HCT116 (cell line): Measurements from ENCODE around the gene TRIM9. TPM values are rescaled to one million over a fixed set of nuclear protein-coding genes. Genes with fewer than 3 reads are reported as not detected.

Experiments
- ATAC-seq: fragments of 200-7000 bp; cut with Tn5 transposase; 2 replicates; pipeline ENCODE4 v1.9.1; 2020; ENCODE audit warnings: mild to moderate bottlenecking, moderate library complexity
- BruUV-seq: library from RNA; stranded (reverse); fragments of 400-500 nt; replicated peaks from 2 replicates; lab custom pipeline; 2021; lab: Mats Ljungman, UMichigan
- CTCF ChIA-PET: fragments of 300-600 bp; sonication (Branson Sonifier 250); formaldehyde crosslinking; loops from one replicate; lab custom pipeline; 2021; ENCODE audit warnings: antibody characterized with exemption; lab: Charles Lee
- POLR2A ChIA-PET: fragments of 300-600, 350-600 bp; sonication (Branson Sonifier 250); formaldehyde crosslinking; loops from one replicate; lab custom pipeline; 2021; ENCODE audit warnings: antibody characterized with exemption; lab: Charles Lee
- RAD21 ChIA-PET, 2 experiments: fragments of 300-600 bp; sonication (Branson Sonifier 250); formaldehyde crosslinking; loops; one replicate each; lab custom pipeline; 2023; ENCODE audit warnings: low total read pairs in 2 of 2; ENCODE audit not compliant: uncharacterized antibody in 2 of 2, unreplicated experiment in 2 of 2, low non-redundant PET in 1 of 2; lab: Charles Lee
- DNase-seq: peaks from one replicate; pipeline ENCODE4 v3.0.0-alpha.2; 2010; ENCODE audit warnings: low read depth, low spot score
- H2AFZ ChIP-seq: fragments of 200-600 bp; shearing (Covaris generic), sonication (generic); 2 replicates; pipeline ENCODE4 v1.6.1; 2017; ENCODE audit warnings: low read depth, mixed run types, mixed read lengths, antibody characterized with exemption, low read length; ENCODE audit not compliant: poor library complexity, severe bottlenecking
- H3K27ac ChIP-seq: 2 replicates; pipeline ENCODE4 v1.5.1; 2012; ENCODE audit warnings: low read depth, low read length
- H3K27me3 ChIP-seq: fragments of 200-600 bp; sonication (generic); 2 replicates; pipeline ENCODE4 v1.6.1; 2016; ENCODE audit warnings: mixed run types, low read length, mixed read lengths; ENCODE audit not compliant: insufficient read depth
- H3K36me3 ChIP-seq, 2 experiments: fragments of 200-500 bp in 1 of 2; fragments of 200-600 bp in 1 of 2; sonication (Bioruptor generic) in 1 of 2; sonication (generic) in 1 of 2; 2 replicates each; pipeline versions ENCODE4 v1.5.1 to v1.6.1; 2014 to 2016; ENCODE audit warnings: low read length in 2 of 2, inconsistent platforms in 1 of 2, mixed read lengths in 1 of 2, mixed run types in 1 of 2; ENCODE audit not compliant: insufficient read depth in 2 of 2, control insufficient read depth in 1 of 2
- H3K4me1 ChIP-seq, 2 experiments: fragments of 200-600 bp in 1 of 2; sonication (generic) in 1 of 2; 2 replicates each; pipeline versions ENCODE4 v1.5.1 to v1.6.1; 2012 to 2017; ENCODE audit warnings: low read length in 2 of 2, inconsistent platforms in 1 of 2, mild to moderate bottlenecking in 1 of 2, mixed read lengths in 1 of 2, mixed run types in 1 of 2, moderate library complexity in 1 of 2; ENCODE audit not compliant: insufficient read depth in 2 of 2, control insufficient read depth in 1 of 2
- H3K4me2 ChIP-seq: fragments of 200-600 bp; sonication (generic); 2 replicates; pipeline ENCODE4 v1.6.1; 2017; ENCODE audit warnings: mixed run types, low read length, mixed read lengths
- H3K4me3 ChIP-seq, 2 experiments: fragments of 200-600 bp in 1 of 2; sonication (generic) in 1 of 2; replicated peaks in 1 of 2; 2 replicates each; pipeline ENCODE4 v1.5.1; 2011 to 2016; ENCODE audit warnings: low read length in 2 of 2, control low read depth in 1 of 2, low read depth in 1 of 2, mild to moderate bottlenecking in 1 of 2, mixed read lengths in 1 of 2, mixed run types in 1 of 2
- H3K79me2 ChIP-seq: fragments of 200-600 bp; sonication (generic); 2 replicates; pipeline ENCODE4 v1.6.1; 2017; ENCODE audit warnings: mild to moderate bottlenecking, mixed run types, low read length, moderate library complexity, mixed read lengths; ENCODE audit not compliant: insufficient read depth
- H3K9ac ChIP-seq: fragments of 200-600 bp; sonication (generic); 2 replicates; pipeline ENCODE4 v1.6.1; 2016; ENCODE audit warnings: low read length, mixed read lengths
- H3K9me2 ChIP-seq: fragments of 200-600 bp; sonication (generic), shearing (Covaris generic); 2 replicates; pipeline ENCODE4 v1.6.1; 2017; ENCODE audit warnings: mixed run types, mild to moderate bottlenecking, moderate library complexity; ENCODE audit not compliant: insufficient read depth
- H3K9me3 ChIP-seq, 2 experiments: fragments of 200-500 bp in 1 of 2; fragments of 200-600 bp in 1 of 2; sonication (Bioruptor generic) in 1 of 2; sonication (generic) in 1 of 2; 2 replicates each; pipeline ENCODE4 v1.6.1; 2014 to 2017; ENCODE audit warnings: low read length in 2 of 2, mixed read lengths in 2 of 2, inconsistent platforms in 1 of 2, low read depth in 1 of 2, mild to moderate bottlenecking in 1 of 2, mixed run types in 1 of 2, moderate library complexity in 1 of 2; ENCODE audit not compliant: control insufficient read depth in 1 of 2, insufficient read depth in 1 of 2
- H4K20me1 ChIP-seq: fragments of 200-600 bp; sonication (generic), shearing (Covaris generic); 2 replicates; pipeline ENCODE4 v1.6.1; 2017; ENCODE audit warnings: mixed run types, mild to moderate bottlenecking, moderate library complexity; ENCODE audit not compliant: insufficient read depth
- ATF3 ChIP-seq: IDR thresholded peaks from 2 replicates; pipeline ENCODE4 v1.6.1; 2012
- CBX3 ChIP-seq: IDR thresholded peaks from 2 replicates; pipeline ENCODE4 v1.6.1; 2012; ENCODE audit warnings: low read depth
- CTCF ChIP-seq, 3 experiments: fragments of 200-600 bp in 1 of 3; sonication (generic) in 1 of 3; IDR thresholded peaks in 2 of 3; conservative IDR thresholded peaks in 1 of 3; 2 replicates each; pipeline ENCODE4 v1.5.1; 2012 to 2017; ENCODE audit warnings: low read depth in 2 of 3, low read length in 2 of 3, antibody characterized with exemption in 1 of 3, borderline replicate concordance in 1 of 3, control low read depth in 1 of 3, mild to moderate bottlenecking in 1 of 3, mixed read lengths in 1 of 3, mixed run types in 1 of 3, moderate library complexity in 1 of 3; ENCODE audit not compliant: insufficient read depth in 1 of 3
- EGR1 ChIP-seq: IDR thresholded peaks from 2 replicates; pipeline ENCODE4 v1.6.1; 2012; ENCODE audit warnings: low read depth
- ELF1 ChIP-seq: IDR thresholded peaks from 2 replicates; pipeline ENCODE4 v1.6.1; 2012; ENCODE audit warnings: low read depth, borderline replicate concordance
- EZH2phosphoT487 ChIP-seq: fragments of 200-600 bp; IDR thresholded peaks from 2 replicates; pipeline ENCODE4 v1.6.1; 2018; ENCODE audit warnings: antibody characterized with exemption, borderline replicate concordance
- JUND ChIP-seq: IDR thresholded peaks from 2 replicates; pipeline ENCODE4 v1.6.1; 2012
- POLR2A ChIP-seq: IDR thresholded peaks from 2 replicates; pipeline ENCODE4 v1.7.0; 2011; ENCODE audit warnings: borderline replicate concordance; ENCODE audit not compliant: insufficient read depth, insufficient read length; ENCODE audit errors: extremely low read depth
- RAD21 ChIP-seq: IDR thresholded peaks from 2 replicates; pipeline ENCODE4 v1.6.1; 2012; ENCODE audit warnings: low read depth, mild to moderate bottlenecking
- REST ChIP-seq: IDR thresholded peaks from 2 replicates; pipeline ENCODE4 v1.6.1; 2012; ENCODE audit warnings: low read depth
- SRF ChIP-seq: IDR thresholded peaks from 2 replicates; pipeline ENCODE4 v1.6.1; 2012; ENCODE audit warnings: low read depth
- YY1 ChIP-seq: IDR thresholded peaks from 2 replicates; pipeline ENCODE4 v1.6.1; 2011; ENCODE audit warnings: low read length, low read depth, moderate library complexity, mild to moderate bottlenecking; ENCODE audit not compliant: insufficient replicate concordance; ENCODE audit errors: extremely low read depth
- ZNF274 ChIP-seq: fragments of 200-500 bp; sonication (Bioruptor generic); IDR thresholded peaks from 2 replicates; pipeline ENCODE4 v1.6.1; 2014; ENCODE audit warnings: mild to moderate bottlenecking, low read depth, low read length, inconsistent platforms
- intact Hi-C: fragments of 100-400 bp; cut with micrococcal nuclease; formaldehyde crosslinking; loops from 2 replicates; pipeline ENCODE4 v1.10.0; 2022
- total RNA-seq: library from RNA; stranded (reverse); gene quantifications from one replicate; pipeline ENCODE4 v1.2.1, GENCODE V29; 2021; ENCODE audit not compliant: unreplicated experiment
- TF ChIP-seq, protein P1 (sequence below): IDR thresholded peaks from 2 replicates; pipeline ENCODE4 v1.6.1; 2012

Gene TRIM9
- total RNA-seq, 1 experiment from 2014 or later = 4.6 TPM

DNA sequence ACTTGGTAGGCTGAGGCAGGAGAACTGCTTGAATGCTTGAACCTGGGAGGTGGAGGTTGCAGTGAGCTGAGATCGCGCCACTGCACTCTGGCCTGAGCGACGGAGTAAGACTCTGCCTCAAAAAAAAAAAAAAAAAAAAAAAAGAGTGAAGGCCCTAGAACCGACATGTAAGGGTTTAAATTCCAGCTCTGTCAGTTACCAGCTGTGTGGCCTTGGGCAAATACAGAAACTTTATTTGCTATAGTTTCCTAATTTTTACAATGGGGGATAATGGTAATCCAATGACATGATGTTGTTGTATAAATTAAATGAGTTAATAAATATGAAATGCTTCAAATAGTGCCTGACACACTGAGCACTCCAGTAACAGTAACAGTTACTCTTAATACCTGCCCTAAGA, 131.0 kb downstream of the TRIM9 start:
- Histone ChIP-seq H3K79me2 (no peaks in the 10 kb centered on the region), H3K9ac (no peak overlapping the region)
- ChIA-PET RAD21 (no interaction called here), POLR2A (no interaction called here)
- TF ChIP-seq CTCF (IDR thresholded peaks at IDR 0.05 in 2 of 3, conservative IDR thresholded peaks at IDR 0.05 in 1 of 3; ENCODE audit: borderline replicate concordance in 1 of 3, insufficient read depth in 1 of 3, low read depth in 2 of 3, low read length in 2 of 3) = no peak
- TF ChIP-seq EZH2phosphoT487 = no peak
- TF ChIP-seq ZNF274 = no peak
- TF ChIP-seq ATF3 = no peak
- TF ChIP-seq SRF = no peak
- TF ChIP-seq YY1 = no peak
- TF ChIP-seq REST = no peak
- TF ChIP-seq POLR2A = no peak
- TF ChIP-seq EGR1 = no peak
- no peak for TF ChIP-seq JUND
- TF ChIP-seq CBX3 = no peak
- TF ChIP-seq, protein P1, sequence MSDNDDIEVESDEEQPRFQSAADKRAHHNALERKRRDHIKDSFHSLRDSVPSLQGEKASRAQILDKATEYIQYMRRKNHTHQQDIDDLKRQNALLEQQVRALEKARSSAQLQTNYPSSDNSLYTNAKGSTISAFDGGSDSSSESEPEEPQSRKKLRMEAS = no peak
- TF ChIP-seq ELF1 = no peak
- TF ChIP-seq RAD21 = no peak
- TF ChIP-seq, all 23 proteins: peak for 0
- DNase-seq = no peak
- Histone ChIP-seq H2AFZ (no peak overlapping the region), H3K9me3 (no peaks in the 10 kb centered on the region), H3K4me1 (peaks cover 8 to 9% of the 10 kb centered on the region in 2 experiments; a peak in 2 of 4 replicates), H3K4me2 (no peak overlapping the region), H4K20me1 (no peaks in the 10 kb centered on the region), H3K27me3 (no peaks in the 10 kb centered on the region), H3K4me3 (no peak overlapping the region), H3K27ac (no peak overlapping the region), H3K36me3 (no peaks in the 10 kb centered on the region), H3K9me2 (no peaks in the 10 kb centered on the region)
- intact Hi-C loops = no loop called here
- CTCF ChIA-PET = no interaction called here
- no peak for ATAC-seq
- BruUV-seq = no TSS peak
